Inflammatory macrophage (primary cell): ENCODE results near the gene GPR84.
A peak's percentile ranks its signal among the peaks of the same experiment; 100 is the strongest.

Source experiments
- DNase-seq, 2 donors: peaks; one replicate each; pipeline ENCODE4 v3.0.0-alpha.2; 2020 to 2022

Gene GPR84

GRCh38 chr12:54390668-54391551 lies 26.6 kb upstream of the GPR84 start:
- DNase-seq, result peak in 1 of 2 donors; percentile 19

GRCh38 chr12:54390176-54390667 lies 25.9 kb upstream of the GPR84 start:
- DNase-seq, result no peak

GRCh38 chr12:54389607-54390175 lies 25.4 kb upstream of the GPR84 start:
- DNase-seq, result no peak

- DNase-seq, result no peak
Observed at GRCh38 chr12:54389134-54389508, 24.8 kb upstream of the GPR84 start.

- DNase-seq, result no peak
Observed at GRCh38 chr12:54388237-54389133, 24.2 kb upstream of the GPR84 start.

- DNase-seq, result no peak
Observed at GRCh38 chr12:54387114-54387467, 22.8 kb upstream of the GPR84 start.

GRCh38 chr12:54386403-54387113 lies 22.3 kb upstream of the GPR84 start:
- no peak for DNase-seq

- peak; percentile 82 to 85 for DNase-seq
Observed at GRCh38 chr12:54385251-54385914, 21.1 kb upstream of the GPR84 start.

GRCh38 chr12:54384591-54385041 lies 20.3 kb upstream of the GPR84 start, which contains the start of gene ZNF385A:
Gene ZNF385A (minus strand): TSS chr12:54384733. CDS start chr12:54384514, 219 bp downstream.
- DNase-seq, result peak; percentile 94 to 95

GRCh38 chr12:54383041-54383609 lies 18.8 kb upstream of the GPR84 start:
- DNase-seq, result peak; percentile 97 to 98

GRCh38 chr12:54381136-54381535 lies 16.9 kb upstream of the GPR84 start:
- no peak for DNase-seq

GRCh38 chr12:54379398-54380201 lies 15.3 kb upstream of the GPR84 start:
- peak; percentile 80 to 82 for DNase-seq

GRCh38 chr12:54378796-54379397 lies 14.6 kb upstream of the GPR84 start:
- DNase-seq, result no peak

GRCh38 chr12:54377797-54378515 lies 13.7 kb upstream of the GPR84 start:
- no peak for DNase-seq

- DNase-seq, result no peak
Observed at GRCh38 chr12:54377007-54377406, 12.7 kb upstream of the GPR84 start.

GRCh38 chr12:54376596-54376995 lies 12.3 kb upstream of the GPR84 start:
- DNase-seq, result no peak

- DNase-seq, result no peak
Observed at GRCh38 chr12:54375259-54375579, 10.9 kb upstream of the GPR84 start.

- DNase-seq, result no peak
Observed at GRCh38 chr12:54374562-54375258, 10.4 kb upstream of the GPR84 start.
